Measurements from ENCODE around the gene GATB. TPM values are rescaled to one million over a fixed set of nuclear protein-coding genes. Genes with fewer than 3 reads are reported as not detected.

GATB gene
- total and polyA plus RNA-seq, 2 experiments from 2014 or later = 17.7 to 18.9 TPM

DNA sequence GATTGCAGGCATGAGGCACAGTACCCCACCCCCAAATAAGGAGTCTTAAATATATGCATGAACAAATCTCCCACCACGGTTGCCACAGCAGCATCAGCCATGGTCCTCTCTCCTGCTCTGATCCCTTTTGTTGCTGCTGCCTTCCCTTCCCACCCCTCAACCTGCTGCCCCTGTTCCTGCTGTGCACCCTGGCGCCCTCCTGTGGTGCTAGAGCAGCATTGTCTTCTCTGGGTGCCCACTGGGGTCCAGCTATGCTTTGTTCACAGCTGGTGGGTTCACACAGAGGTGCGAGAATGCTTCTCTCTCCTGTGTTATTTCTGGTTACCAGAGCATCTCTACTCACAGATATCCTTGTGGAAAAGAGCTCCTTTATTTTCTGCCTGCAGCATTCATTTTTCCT, 116.2 kb downstream of the GATB start:
- Histone ChIP-seq H3K4me1 (ENCODE audit: insufficient read depth) (peaks cover 12% of the 10 kb centered on the region), H3K27ac (ENCODE audit: low read depth) (no peak overlapping the region), H3K4me3 (no peak overlapping the region), H3F3A (replicated peaks; ENCODE audit: low read depth) (0 out of 2 replicates have a peak, but pooled peaks cover 5% of the 10 kb centered on the region), H3K79me2 (replicated peaks; ENCODE audit: insufficient read depth) (no peaks in the 10 kb centered on the region), H4K20me1 (replicated peaks; ENCODE audit: insufficient read depth) (no peaks in the 10 kb centered on the region), H3K27me3 (ENCODE audit: insufficient read depth) (no peaks in the 10 kb centered on the region), H3K9me2 (ENCODE audit: insufficient read depth) (no peaks in the 10 kb centered on the region), H3K4me2 (no peak overlapping the region), H3K36me3 (ENCODE audit: insufficient read depth) (peaks cover 6% of the 10 kb centered on the region; the same call in 1 of the 2 replicates), H2AFZ (no peak overlapping the region)
- Mint-ChIP-seq H3K4me3 (no peak overlapping the region), H3K27ac (no peak overlapping the region; the same call in 1 of the 2 replicates), H3K4me1 (peaks cover 29% of the 10 kb centered on the region), H3K27me3 (ENCODE audit: insufficient read depth, low read depth, poor library complexity) (peaks cover 1% of the 10 kb centered on the region), H3K9me3 (no peaks in the 10 kb centered on the region), H3K36me3 (ENCODE audit: low read depth) (peaks cover 3% of the 10 kb centered on the region)
- DNase-seq (ENCODE audit: low spot score) (peak; percentile 81), ATAC-seq (peak; percentile 90)
- TF ChIP-seq STAT1 (IDR thresholded peaks at IDR 0.05; ENCODE audit: unreplicated experiment) (no peak), JUNB (IDR thresholded peaks at IDR 0.05; ENCODE audit: unreplicated experiment) (no peak), ZNF114 (CRISPR knock-in tag; IDR thresholded peaks at IDR 0.05) (no peak), ZNF331 (CRISPR knock-in tag; IDR thresholded peaks at IDR 0.05; ENCODE audit: low read depth) (no peak), CTCF (conservative IDR thresholded peaks at IDR 0.05; ENCODE audit: low read depth in 2 of 2) (peak; percentile 75 to 96)
- TF ChIP-seq, protein P1, sequence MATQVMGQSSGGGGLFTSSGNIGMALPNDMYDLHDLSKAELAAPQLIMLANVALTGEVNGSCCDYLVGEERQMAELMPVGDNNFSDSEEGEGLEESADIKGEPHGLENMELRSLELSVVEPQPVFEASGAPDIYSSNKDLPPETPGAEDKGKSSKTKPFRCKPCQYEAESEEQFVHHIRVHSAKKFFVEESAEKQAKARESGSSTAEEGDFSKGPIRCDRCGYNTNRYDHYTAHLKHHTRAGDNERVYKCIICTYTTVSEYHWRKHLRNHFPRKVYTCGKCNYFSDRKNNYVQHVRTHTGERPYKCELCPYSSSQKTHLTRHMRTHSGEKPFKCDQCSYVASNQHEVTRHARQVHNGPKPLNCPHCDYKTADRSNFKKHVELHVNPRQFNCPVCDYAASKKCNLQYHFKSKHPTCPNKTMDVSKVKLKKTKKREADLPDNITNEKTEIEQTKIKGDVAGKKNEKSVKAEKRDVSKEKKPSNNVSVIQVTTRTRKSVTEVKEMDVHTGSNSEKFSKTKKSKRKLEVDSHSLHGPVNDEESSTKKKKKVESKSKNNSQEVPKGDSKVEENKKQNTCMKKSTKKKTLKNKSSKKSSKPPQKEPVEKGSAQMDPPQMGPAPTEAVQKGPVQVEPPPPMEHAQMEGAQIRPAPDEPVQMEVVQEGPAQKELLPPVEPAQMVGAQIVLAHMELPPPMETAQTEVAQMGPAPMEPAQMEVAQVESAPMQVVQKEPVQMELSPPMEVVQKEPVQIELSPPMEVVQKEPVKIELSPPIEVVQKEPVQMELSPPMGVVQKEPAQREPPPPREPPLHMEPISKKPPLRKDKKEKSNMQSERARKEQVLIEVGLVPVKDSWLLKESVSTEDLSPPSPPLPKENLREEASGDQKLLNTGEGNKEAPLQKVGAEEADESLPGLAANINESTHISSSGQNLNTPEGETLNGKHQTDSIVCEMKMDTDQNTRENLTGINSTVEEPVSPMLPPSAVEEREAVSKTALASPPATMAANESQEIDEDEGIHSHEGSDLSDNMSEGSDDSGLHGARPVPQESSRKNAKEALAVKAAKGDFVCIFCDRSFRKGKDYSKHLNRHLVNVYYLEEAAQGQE (IDR thresholded peaks at IDR 0.05; ENCODE audit: unreplicated experiment) = no peak
- TF ChIP-seq, protein P2, sequence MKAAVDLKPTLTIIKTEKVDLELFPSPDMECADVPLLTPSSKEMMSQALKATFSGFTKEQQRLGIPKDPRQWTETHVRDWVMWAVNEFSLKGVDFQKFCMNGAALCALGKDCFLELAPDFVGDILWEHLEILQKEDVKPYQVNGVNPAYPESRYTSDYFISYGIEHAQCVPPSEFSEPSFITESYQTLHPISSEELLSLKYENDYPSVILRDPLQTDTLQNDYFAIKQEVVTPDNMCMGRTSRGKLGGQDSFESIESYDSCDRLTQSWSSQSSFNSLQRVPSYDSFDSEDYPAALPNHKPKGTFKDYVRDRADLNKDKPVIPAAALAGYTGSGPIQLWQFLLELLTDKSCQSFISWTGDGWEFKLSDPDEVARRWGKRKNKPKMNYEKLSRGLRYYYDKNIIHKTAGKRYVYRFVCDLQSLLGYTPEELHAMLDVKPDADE (IDR thresholded peaks at IDR 0.05) = no peak

GRCh38 chr4:151643564-151643963, 117.2 kb downstream of the GATB start:
- H3K9me2 ChIP-seq (ENCODE audit: insufficient read depth) = no peaks in the 10 kb centered on the region
- no peaks in the 10 kb centered on the region for H3K27me3 ChIP-seq (ENCODE audit: insufficient read depth)
- DNase-seq (ENCODE audit: low spot score) (no peak), ATAC-seq (no peak)
- H2AFZ ChIP-seq = no peak overlapping the region
- no peak overlapping the region for H3K4me2 ChIP-seq
- H4K20me1 ChIP-seq (replicated peaks; ENCODE audit: insufficient read depth) = no peaks in the 10 kb centered on the region
- H3K27ac Mint-ChIP-seq = no peak overlapping the region
- H3K4me1 Mint-ChIP-seq = peaks cover 29% of the 10 kb centered on the region
- H3K9me3 Mint-ChIP-seq = no peaks in the 10 kb centered on the region
- H3K27me3 Mint-ChIP-seq (ENCODE audit: insufficient read depth, low read depth, poor library complexity) = no peaks in the 10 kb centered on the region
- no peaks in the 10 kb centered on the region for H3K79me2 ChIP-seq (replicated peaks; ENCODE audit: insufficient read depth)
- H3K36me3 Mint-ChIP-seq (ENCODE audit: low read depth) = peaks cover 3% of the 10 kb centered on the region
- peaks cover 6% of the 10 kb centered on the region; the same call in 1 of the 2 replicates for H3K36me3 ChIP-seq (ENCODE audit: insufficient read depth)
- no peak overlapping the region for H3K27ac ChIP-seq (ENCODE audit: low read depth)
- H3K4me3 ChIP-seq = no peak overlapping the region
- H3F3A ChIP-seq (replicated peaks; ENCODE audit: low read depth) = 0 out of 2 replicates have a peak, but pooled peaks cover 5% of the 10 kb centered on the region
- H3K4me3 Mint-ChIP-seq = no peak overlapping the region
- peaks cover 12% of the 10 kb centered on the region for H3K4me1 ChIP-seq (ENCODE audit: insufficient read depth)
- TF ChIP-seq ZNF114 (CRISPR knock-in tag; IDR thresholded peaks at IDR 0.05) (no peak), CREB1 (CRISPR knock-in tag; IDR thresholded peaks at IDR 0.05; ENCODE audit: low read depth) (no peak), ZNF331 (CRISPR knock-in tag; IDR thresholded peaks at IDR 0.05; ENCODE audit: low read depth) (no peak)
- TF ChIP-seq, protein P3, sequence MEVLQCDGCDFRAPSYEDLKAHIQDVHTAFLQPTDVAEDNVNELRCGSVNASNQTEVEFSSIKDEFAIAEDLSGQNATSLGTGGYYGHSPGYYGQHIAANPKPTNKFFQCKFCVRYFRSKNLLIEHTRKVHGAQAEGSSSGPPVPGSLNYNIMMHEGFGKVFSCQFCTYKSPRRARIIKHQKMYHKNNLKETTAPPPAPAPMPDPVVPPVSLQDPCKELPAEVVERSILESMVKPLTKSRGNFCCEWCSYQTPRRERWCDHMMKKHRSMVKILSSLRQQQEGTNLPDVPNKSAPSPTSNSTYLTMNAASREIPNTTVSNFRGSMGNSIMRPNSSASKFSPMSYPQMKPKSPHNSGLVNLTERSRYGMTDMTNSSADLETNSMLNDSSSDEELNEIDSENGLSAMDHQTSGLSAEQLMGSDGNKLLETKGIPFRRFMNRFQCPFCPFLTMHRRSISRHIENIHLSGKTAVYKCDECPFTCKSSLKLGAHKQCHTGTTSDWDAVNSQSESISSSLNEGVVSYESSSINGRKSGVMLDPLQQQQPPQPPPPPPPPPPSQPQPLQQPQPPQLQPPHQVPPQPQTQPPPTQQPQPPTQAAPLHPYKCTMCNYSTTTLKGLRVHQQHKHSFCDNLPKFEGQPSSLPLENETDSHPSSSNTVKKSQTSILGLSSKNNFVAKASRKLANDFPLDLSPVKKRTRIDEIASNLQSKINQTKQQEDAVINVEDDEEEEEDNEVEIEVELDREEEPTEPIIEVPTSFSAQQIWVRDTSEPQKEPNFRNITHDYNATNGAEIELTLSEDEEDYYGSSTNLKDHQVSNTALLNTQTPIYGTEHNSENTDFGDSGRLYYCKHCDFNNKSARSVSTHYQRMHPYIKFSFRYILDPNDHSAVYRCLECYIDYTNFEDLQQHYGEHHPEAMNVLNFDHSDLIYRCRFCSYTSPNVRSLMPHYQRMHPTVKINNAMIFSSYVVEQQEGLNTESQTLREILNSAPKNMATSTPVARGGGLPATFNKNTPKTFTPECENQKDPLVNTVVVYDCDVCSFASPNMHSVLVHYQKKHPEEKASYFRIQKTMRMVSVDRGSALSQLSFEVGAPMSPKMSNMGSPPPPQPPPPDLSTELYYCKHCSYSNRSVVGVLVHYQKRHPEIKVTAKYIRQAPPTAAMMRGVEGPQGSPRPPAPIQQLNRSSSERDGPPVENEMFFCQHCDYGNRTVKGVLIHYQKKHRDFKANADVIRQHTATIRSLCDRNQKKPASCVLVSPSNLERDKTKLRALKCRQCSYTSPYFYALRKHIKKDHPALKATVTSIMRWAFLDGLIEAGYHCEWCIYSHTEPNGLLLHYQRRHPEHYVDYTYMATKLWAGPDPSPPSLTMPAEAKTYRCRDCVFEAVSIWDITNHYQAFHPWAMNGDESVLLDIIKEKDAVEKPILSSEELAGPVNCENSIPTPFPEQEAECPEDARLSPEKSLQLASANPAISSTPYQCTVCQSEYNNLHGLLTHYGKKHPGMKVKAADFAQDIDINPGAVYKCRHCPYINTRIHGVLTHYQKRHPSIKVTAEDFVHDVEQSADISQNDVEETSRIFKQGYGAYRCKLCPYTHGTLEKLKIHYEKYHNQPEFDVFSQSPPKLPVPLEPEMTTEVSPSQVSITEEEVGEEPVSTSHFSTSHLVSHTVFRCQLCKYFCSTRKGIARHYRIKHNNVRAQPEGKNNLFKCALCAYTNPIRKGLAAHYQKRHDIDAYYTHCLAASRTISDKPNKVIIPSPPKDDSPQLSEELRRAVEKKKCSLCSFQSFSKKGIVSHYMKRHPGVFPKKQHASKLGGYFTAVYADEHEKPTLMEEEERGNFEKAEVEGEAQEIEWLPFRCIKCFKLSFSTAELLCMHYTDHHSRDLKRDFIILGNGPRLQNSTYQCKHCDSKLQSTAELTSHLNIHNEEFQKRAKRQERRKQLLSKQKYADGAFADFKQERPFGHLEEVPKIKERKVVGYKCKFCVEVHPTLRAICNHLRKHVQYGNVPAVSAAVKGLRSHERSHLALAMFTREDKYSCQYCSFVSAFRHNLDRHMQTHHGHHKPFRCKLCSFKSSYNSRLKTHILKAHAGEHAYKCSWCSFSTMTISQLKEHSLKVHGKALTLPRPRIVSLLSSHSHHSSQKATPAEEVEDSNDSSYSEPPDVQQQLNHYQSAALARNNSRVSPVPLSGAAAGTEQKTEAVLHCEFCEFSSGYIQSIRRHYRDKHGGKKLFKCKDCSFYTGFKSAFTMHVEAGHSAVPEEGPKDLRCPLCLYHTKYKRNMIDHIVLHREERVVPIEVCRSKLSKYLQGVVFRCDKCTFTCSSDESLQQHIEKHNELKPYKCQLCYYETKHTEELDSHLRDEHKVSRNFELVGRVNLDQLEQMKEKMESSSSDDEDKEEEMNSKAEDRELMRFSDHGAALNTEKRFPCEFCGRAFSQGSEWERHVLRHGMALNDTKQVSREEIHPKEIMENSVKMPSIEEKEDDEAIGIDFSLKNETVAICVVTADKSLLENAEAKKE (CRISPR knock-in tag; IDR thresholded peaks at IDR 0.05) = no peak
